Fibroblast of lung (primary cell): ENCODE data around the gene NEO1. TPM values are rescaled to one million over a fixed set of nuclear protein-coding genes. Genes with fewer than 3 reads are reported as not detected.

ENCODE experiments used
- DNase-seq, 2 donors: peaks; one replicate each; pipeline versions ENCODE4 v3.0.0 to v3.0.0-alpha.2; 2010; ENCODE audit warnings: low read depth in 2 of 2
- H2AFZ ChIP-seq: 2 replicates; pipeline ENCODE4 v1.5.1; 2012; ENCODE audit warnings: low read length, control low read depth, inconsistent platforms
- H3K27ac ChIP-seq: 2 replicates; pipeline ENCODE4 v1.5.1; 2011; ENCODE audit warnings: low read length, control low read depth; ENCODE audit not compliant: insufficient read depth
- H3K27me3 ChIP-seq: 2 replicates; pipeline ENCODE4 v1.5.1; 2011; ENCODE audit warnings: mild to moderate bottlenecking, low read length; ENCODE audit not compliant: control insufficient read depth, insufficient read depth
- H3K36me3 ChIP-seq: 2 replicates; pipeline ENCODE4 v1.5.1; 2011; ENCODE audit warnings: low read length; ENCODE audit not compliant: control insufficient read depth, insufficient read depth
- H3K4me1 ChIP-seq: 2 replicates; pipeline ENCODE4 v1.5.1; 2011; ENCODE audit warnings: low read length; ENCODE audit not compliant: control insufficient read depth, insufficient read depth; ENCODE audit errors: extremely low read depth
- H3K4me2 ChIP-seq: 2 replicates; pipeline ENCODE4 v1.5.1; 2011; ENCODE audit warnings: low read length, control low read depth; ENCODE audit not compliant: insufficient read depth; ENCODE audit errors: extremely low read depth
- H3K4me3 ChIP-seq, 4 experiments: fragments of 200-600 bp in 1 of 4; sonication (generic) in 1 of 4; replicated peaks in 1 of 4; 2 replicates each; pipeline ENCODE4 v1.5.1; 2011 to 2016; ENCODE audit warnings: low read length in 4 of 4, low read depth in 3 of 4, mild to moderate bottlenecking in 3 of 4, control low read depth in 2 of 4, inconsistent platforms in 1 of 4, mixed read lengths in 1 of 4; ENCODE audit not compliant: insufficient read depth in 1 of 4; ENCODE audit errors: control extremely low read depth in 1 of 4
- H3K79me2 ChIP-seq: 2 replicates; pipeline ENCODE4 v1.5.1; 2012; ENCODE audit warnings: mild to moderate bottlenecking, low read length, inconsistent platforms; ENCODE audit not compliant: control insufficient read depth, insufficient read depth
- H3K9ac ChIP-seq: 2 replicates; pipeline ENCODE4 v1.5.1; 2011; ENCODE audit warnings: mild to moderate bottlenecking, low read length, control low read depth; ENCODE audit not compliant: insufficient read depth
- H3K9me3 ChIP-seq: 2 replicates; pipeline ENCODE4 v1.5.1; 2012; ENCODE audit warnings: low read depth, low read length; ENCODE audit not compliant: control insufficient read depth, insufficient read depth
- H4K20me1 ChIP-seq: 2 replicates; pipeline ENCODE4 v1.5.1; 2011; ENCODE audit warnings: low read length; ENCODE audit not compliant: control insufficient read depth, insufficient read depth; ENCODE audit errors: extremely low read depth
- EZH2 ChIP-seq: IDR thresholded peaks from 2 replicates; pipeline ENCODE4 v1.5.1; 2012; ENCODE audit warnings: low read length, control low read depth, mild to moderate bottlenecking; ENCODE audit errors: missing control alignments
- polyA plus RNA-seq, 2 donors: library from polyadenylated mRNA; depleted of rRNA in 1 of 2; stranded (reverse) in 1 of 2; unstranded in 1 of 2; fragments of >200 nt; gene quantifications; 2 replicates each; pipeline ENCODE4 v1.2.1, GENCODE V29; 2011 to 2012; ENCODE audit warnings: missing spikeins in 1 of 2
- total RNA-seq: library from RNA; depleted of rRNA; stranded (reverse); fragments of >200 nt; gene quantifications from 2 replicates; pipeline ENCODE4 v1.2.1, GENCODE V29; 2014
- TF ChIP-seq, protein P1 (sequence below), 2 donors: IDR thresholded peaks in 1 of 2; conservative IDR thresholded peaks in 1 of 2; 1 replicate in 1 of 2; 2 replicates in 1 of 2; pipeline ENCODE4 v1.5.1; 2011 to 2012; ENCODE audit warnings: low read length in 2 of 2, control low read depth in 1 of 2, inconsistent platforms in 1 of 2, low read depth in 1 of 2, mild to moderate bottlenecking in 1 of 2

Gene NEO1
- total and polyA plus RNA-seq, 2 donors (not counting 1 experiment from before 2014, with no cell fraction given) = 6.2 to 19.3 TPM

DNA sequence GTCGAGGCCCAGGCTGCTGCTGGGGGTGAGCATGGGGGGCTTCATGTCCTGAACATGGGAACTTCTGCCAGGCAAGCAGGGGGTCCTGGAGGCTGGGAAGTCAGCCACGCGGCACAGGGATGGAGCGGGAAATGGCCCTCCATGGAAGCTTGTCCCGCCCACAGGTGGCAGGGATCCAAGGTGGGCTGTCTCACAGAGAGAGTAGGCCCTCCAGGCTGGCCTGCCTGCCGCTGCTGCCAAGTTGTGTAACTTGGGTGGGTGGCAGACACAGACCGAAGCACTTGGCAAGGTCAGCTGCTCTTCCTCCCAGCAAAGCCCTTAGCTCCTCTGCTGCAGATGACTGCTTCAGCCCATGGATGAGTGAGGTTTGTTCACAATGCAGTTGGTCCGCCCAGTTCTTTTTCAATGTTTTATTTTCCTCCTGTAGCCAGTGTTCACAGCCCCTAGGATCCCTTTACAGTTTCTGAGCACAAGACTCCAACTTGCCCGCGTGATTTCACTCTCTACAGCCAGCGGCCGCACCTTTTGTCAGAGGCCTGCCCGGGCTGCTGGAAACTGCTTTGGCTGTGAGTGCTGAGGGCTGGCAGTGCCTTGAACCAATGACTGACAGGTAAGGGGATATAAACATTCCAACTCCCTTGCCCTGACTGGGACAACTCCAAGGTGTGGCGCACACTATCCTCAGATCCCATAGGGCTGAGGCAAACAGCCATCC, 289.8 kb downstream of the NEO1 start:
- H3K4me1 ChIP-seq = no peaks in the 10 kb centered on the region
- no peaks in the 10 kb centered on the region for H3K79me2 ChIP-seq
- H3K4me2 ChIP-seq = no peak overlapping the region
- H3K27ac ChIP-seq = no peak overlapping the region
- H3K9me3 ChIP-seq = no peaks in the 10 kb centered on the region
- no peaks in the 10 kb centered on the region for H3K27me3 ChIP-seq
- H3K36me3 ChIP-seq = no peaks in the 10 kb centered on the region
- H2AFZ ChIP-seq = no peak overlapping the region
- H3K4me3 ChIP-seq = no peak overlapping the region
- no peaks in the 10 kb centered on the region for H4K20me1 ChIP-seq
- DNase-seq = peak in 1 of 2 donors; percentile 9
- H3K9ac ChIP-seq = no peak overlapping the region
- TF ChIP-seq EZH2 = no peak
- TF ChIP-seq, protein P1, sequence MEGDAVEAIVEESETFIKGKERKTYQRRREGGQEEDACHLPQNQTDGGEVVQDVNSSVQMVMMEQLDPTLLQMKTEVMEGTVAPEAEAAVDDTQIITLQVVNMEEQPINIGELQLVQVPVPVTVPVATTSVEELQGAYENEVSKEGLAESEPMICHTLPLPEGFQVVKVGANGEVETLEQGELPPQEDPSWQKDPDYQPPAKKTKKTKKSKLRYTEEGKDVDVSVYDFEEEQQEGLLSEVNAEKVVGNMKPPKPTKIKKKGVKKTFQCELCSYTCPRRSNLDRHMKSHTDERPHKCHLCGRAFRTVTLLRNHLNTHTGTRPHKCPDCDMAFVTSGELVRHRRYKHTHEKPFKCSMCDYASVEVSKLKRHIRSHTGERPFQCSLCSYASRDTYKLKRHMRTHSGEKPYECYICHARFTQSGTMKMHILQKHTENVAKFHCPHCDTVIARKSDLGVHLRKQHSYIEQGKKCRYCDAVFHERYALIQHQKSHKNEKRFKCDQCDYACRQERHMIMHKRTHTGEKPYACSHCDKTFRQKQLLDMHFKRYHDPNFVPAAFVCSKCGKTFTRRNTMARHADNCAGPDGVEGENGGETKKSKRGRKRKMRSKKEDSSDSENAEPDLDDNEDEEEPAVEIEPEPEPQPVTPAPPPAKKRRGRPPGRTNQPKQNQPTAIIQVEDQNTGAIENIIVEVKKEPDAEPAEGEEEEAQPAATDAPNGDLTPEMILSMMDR (conservative IDR thresholded peaks at IDR 0.05 in 1 of 2, IDR thresholded peaks at IDR 0.05 in 1 of 2; ENCODE audit: low read depth in 1 of 2, low read length in 2 of 2) = no peak

GRCh38 chr15:73344056-73344455, 291.8 kb downstream of the NEO1 start:
- Histone ChIP-seq H3K79me2 (no peaks in the 10 kb centered on the region), H3K27me3 (no peaks in the 10 kb centered on the region), H2AFZ (no peak overlapping the region), H4K20me1 (no peaks in the 10 kb centered on the region), H3K9me3 (no peaks in the 10 kb centered on the region), H3K4me3 (no peak overlapping the region), H3K9ac (no peak overlapping the region), H3K27ac (no peak overlapping the region), H3K4me1 (no peaks in the 10 kb centered on the region), H3K4me2 (no peak overlapping the region), H3K36me3 (no peaks in the 10 kb centered on the region)
- DNase-seq = peak in 1 of 2 donors; percentile 35
- TF ChIP-seq EZH2 = no peak
- TF ChIP-seq, protein P1 (conservative IDR thresholded peaks at IDR 0.05 in 1 of 2, IDR thresholded peaks at IDR 0.05 in 1 of 2; ENCODE audit: low read depth in 1 of 2, low read length in 2 of 2) = no peak

DNA sequence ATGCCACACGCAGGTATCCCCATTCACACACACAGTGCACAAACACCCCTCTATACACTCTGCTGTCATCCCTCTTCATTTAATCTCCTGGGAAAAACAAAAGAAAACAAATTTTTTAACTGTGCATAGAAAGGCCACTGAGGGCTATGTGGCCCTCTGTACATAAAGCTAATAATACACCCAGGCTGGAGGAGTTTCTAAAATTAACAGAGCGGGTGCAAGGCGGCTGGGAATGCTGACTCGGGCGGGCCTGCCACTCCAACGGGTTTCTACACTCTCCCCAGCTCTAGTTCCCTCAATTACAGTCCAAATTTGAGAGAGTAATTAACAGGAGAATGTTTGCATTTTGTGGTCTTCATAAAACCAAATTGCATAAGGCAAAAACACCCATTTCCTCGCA, 293.4 kb downstream of the NEO1 start:
- Histone ChIP-seq H3K36me3 (no peaks in the 10 kb centered on the region), H3K9ac (no peak overlapping the region), H3K4me1 (no peaks in the 10 kb centered on the region), H3K27me3 (no peaks in the 10 kb centered on the region), H3K79me2 (no peaks in the 10 kb centered on the region), H3K4me3 (no peak overlapping the region), H4K20me1 (no peaks in the 10 kb centered on the region), H2AFZ (no peak overlapping the region), H3K4me2 (no peak overlapping the region), H3K9me3 (no peaks in the 10 kb centered on the region), H3K27ac (no peak overlapping the region)
- TF ChIP-seq EZH2 = no peak
- TF ChIP-seq, protein P1 (conservative IDR thresholded peaks at IDR 0.05 in 1 of 2, IDR thresholded peaks at IDR 0.05 in 1 of 2; ENCODE audit: low read depth in 1 of 2, low read length in 2 of 2) = no peak
- DNase-seq = no peak
